ENCODE results near the gene ZNF710. TPM values are rescaled to one million over a fixed set of nuclear protein-coding genes. Genes with fewer than 3 reads are reported as not detected.

The ZNF710 gene
- total and polyA plus RNA-seq, 2 of the 4 experiments (the other 2 are of a cell fraction): 7.6 to 8.2 TPM

- peaks cover 30% of the 10 kb centered on the region for H3K4me1 ChIP-seq (ENCODE audit: control insufficient read depth, insufficient read depth, low read length)
- 77% methylated on average over 4 of the region's 5 CpGs; no CpG with 5 or more reads in 1 of the 2 experiments for WGBS, 2 experiments (ENCODE audit: extremely low coverage in 2 of 2, insufficient read length in 1 of 2)
Measured at GRCh38 chr15:90033006-90033405, 31.9 kb downstream of the ZNF710 start.

More at GRCh38 chr15:90033006-90033405, 31.9 kb downstream of the ZNF710 start:
- DNase-seq (no peak), ATAC-seq (ENCODE audit: low read depth) (no peak)
- TF ChIP-seq MAZ (IDR thresholded peaks at IDR 0.05; ENCODE audit: borderline replicate concordance, low read depth, low read length) (no peak), CHD1 (IDR thresholded peaks at IDR 0.05; ENCODE audit: low read depth, low read length) (no peak), FOS (IDR thresholded peaks at IDR 0.05; ENCODE audit: low read depth, low read length) (no peak), BHLHE40 (IDR thresholded peaks at IDR 0.05; ENCODE audit: low read depth, low read length) (no peak), RFX5 (IDR thresholded peaks at IDR 0.05; ENCODE audit: low read depth, low read length) (no peak), RCOR1 (IDR thresholded peaks at IDR 0.05; ENCODE audit: insufficient replicate concordance, low read length) (no peak), MXI1 (IDR thresholded peaks at IDR 0.05; ENCODE audit: borderline replicate concordance, low read depth, low read length) (no peak), RAD21 (IDR thresholded peaks at IDR 0.05; ENCODE audit: low read length) (no peak), CEBPB (IDR thresholded peaks at IDR 0.05; ENCODE audit: low read depth, low read length) (no peak), CTCF (conservative IDR thresholded peaks at IDR 0.05; ENCODE audit: low read depth, low read length) (no peak)
- Histone ChIP-seq H3K79me1 (ENCODE audit: low read depth in 1 of 2, low read length in 2 of 2) (peaks cover 40 to 84% of the 10 kb centered on the region in 2 experiments), H2AK9ac (replicated peaks; ENCODE audit: low read depth, low read length, poor library complexity) (peak overlapping the region; percentile 34), H3K36me3 (ENCODE audit: control insufficient read depth, insufficient read depth, low read length) (peaks cover 1% of the 10 kb centered on the region; the same call in 1 of the 2 replicates), H3K18ac (ENCODE audit: low read depth, low read length) (no peak overlapping the region), H3K9ac (ENCODE audit: low read depth, low read length) (no peak overlapping the region), H2AFZ (replicated peaks; ENCODE audit: low read length, poor library complexity) (no peak overlapping the region), H3K4me2 (ENCODE audit: low read depth, low read length) (no peak overlapping the region), H2BK15ac (ENCODE audit: low read depth, low read length) (no peak overlapping the region), H4K20me1 (ENCODE audit: insufficient read depth, low read length) (peaks cover 7% of the 10 kb centered on the region), H4K5ac (ENCODE audit: low read depth, low read length) (no peak overlapping the region), H4K91ac (ENCODE audit: insufficient read depth, low read depth, low read length) (peak overlapping the region; percentile 36), H3K9me1 (ENCODE audit: insufficient read depth, low read length) (peaks cover 41% of the 10 kb centered on the region), H2BK20ac (ENCODE audit: low read depth, low read length) (peak overlapping the region; percentile 63), H3K27ac (ENCODE audit: insufficient read depth, low read length) (no peak overlapping the region), H3K14ac (replicated peaks; ENCODE audit: low read depth, low read length) (peak overlapping the region; percentile 55; the same call in 1 of the 2 replicates), H2AK5ac (ENCODE audit: low read depth, low read length) (peak overlapping the region; percentile 74; the same call in 1 of the 2 replicates), H3K9me3 (ENCODE audit: control insufficient read depth, insufficient read depth, low read length) (no peaks in the 10 kb centered on the region), H3K4me3 (ENCODE audit: insufficient read depth, low read depth, low read length) (no peak overlapping the region), H2BK5ac (ENCODE audit: low read depth, low read length, poor library complexity, severe bottlenecking) (no peak overlapping the region), H3K23ac (ENCODE audit: low read depth, low read length) (no peak overlapping the region), H3K27me3 (ENCODE audit: control insufficient read depth, insufficient read depth, low read length) (no peaks in the 10 kb centered on the region), H3K4ac (ENCODE audit: low read depth, low read length) (peak overlapping the region; percentile 13; the same call in 1 of the 2 replicates), H4K8ac (ENCODE audit: low read depth in 2 of 2, low read length in 2 of 2) (0 out of 4 replicates have a peak overlapping the region, but pooled peaks of 1 of the 2 experiments have one; percentile 15), H3K56ac (ENCODE audit: extremely low read depth, insufficient read depth, low read length) (no peak overlapping the region), H2BK120ac (ENCODE audit: low read depth, low read length) (no peak overlapping the region; the same call in 1 of the 2 replicates)
- in situ Hi-C loops (cut with MboI; ENCODE audit: low sequenced_read_pairs) (no loop called here), intact Hi-C loops (cut with micrococcal nuclease) (no loop called here), dilution Hi-C loops (cut with HindIII; ENCODE audit: low sequenced_read_pairs, unreplicated experiment) (no loop called here)
- ChIA-PET CTCF (interaction anchor here (0.8 kb wide), 1 partner anchor 158 kb away, joined by 3 read pairs; no protein-coding TSS in a partner anchor), POLR2A (ENCODE audit: unreplicated experiment) (no interaction called here)
- no TSS peak for BruUV-seq (replicated peaks)
